ENCODE results near the gene PRSS50.

Gene PRSS50

GRCh38 chr3:46690798-46691197 lies 26.9 kb downstream of the PRSS50 start:
- DNase-seq (ENCODE audit: low spot score) = peak; percentile 40

GRCh38 chr3:46685446-46685845 lies 32.2 kb downstream of the PRSS50 start:
- DNase-seq (ENCODE audit: low spot score) = no peak

GRCh38 chr3:46684891-46685290 lies 32.8 kb downstream of the PRSS50 start:
- DNase-seq (ENCODE audit: low spot score) = no peak

- no peak for DNase-seq (ENCODE audit: low spot score)
Measured at GRCh38 chr3:46682974-46683373, 34.7 kb downstream of the PRSS50 start.

GRCh38 chr3:46681856-46682540 lies 35.7 kb downstream of the PRSS50 start:
- no peak for DNase-seq (ENCODE audit: low spot score)

- no peak for DNase-seq (ENCODE audit: low spot score)
Measured at GRCh38 chr3:46681387-46681786, 36.3 kb downstream of the PRSS50 start.

GRCh38 chr3:46680298-46680826 lies 37.3 kb downstream of the PRSS50 start:
- no peak for DNase-seq (ENCODE audit: low spot score)

GRCh38 chr3:46679681-46680080 lies 38.0 kb downstream of the PRSS50 start:
- no peak for DNase-seq (ENCODE audit: low spot score)

- DNase-seq (ENCODE audit: low spot score) = no peak
Measured at GRCh38 chr3:46678280-46678679, 39.4 kb downstream of the PRSS50 start.

- DNase-seq (ENCODE audit: low spot score) = peak; percentile 36
Measured at GRCh38 chr3:46677411-46677726, 40.3 kb downstream of the PRSS50 start.

GRCh38 chr3:46676601-46677410 lies 40.9 kb downstream of the PRSS50 start:
- DNase-seq (ENCODE audit: low spot score) = no peak

GRCh38 chr3:46675843-46676567 lies 41.7 kb downstream of the PRSS50 start:
- DNase-seq (ENCODE audit: low spot score) = peak; percentile 64

GRCh38 chr3:46675426-46675825 lies 42.2 kb downstream of the PRSS50 start:
- DNase-seq (ENCODE audit: low spot score) = no peak

- no peak for DNase-seq (ENCODE audit: low spot score)
Measured at GRCh38 chr3:46674031-46674845, 43.4 kb downstream of the PRSS50 start.

- DNase-seq (ENCODE audit: low spot score) = no peak
Measured at GRCh38 chr3:46673151-46674030, 44.3 kb downstream of the PRSS50 start.

- no peak for DNase-seq (ENCODE audit: low spot score)
Measured at GRCh38 chr3:46672349-46672695, 45.3 kb downstream of the PRSS50 start.

- no peak for DNase-seq (ENCODE audit: low spot score)
Measured at GRCh38 chr3:46671541-46672348, 45.9 kb downstream of the PRSS50 start.

- no peak for DNase-seq (ENCODE audit: low spot score)
Measured at GRCh38 chr3:46670891-46671427, 46.7 kb downstream of the PRSS50 start.

- DNase-seq (ENCODE audit: low spot score) = no peak
Measured at GRCh38 chr3:46670000-46670890, 47.4 kb downstream of the PRSS50 start.
